GM21447 (cell line): Measurements from ENCODE around the gene SAE1.

ENCODE experiments used
- ATAC-seq: cut with Tn5 transposase; IDR thresholded peaks from one replicate; pipeline ENCODE4 v1.9.1; 2021; ENCODE audit not compliant: unreplicated experiment

SAE1 gene

DNA sequence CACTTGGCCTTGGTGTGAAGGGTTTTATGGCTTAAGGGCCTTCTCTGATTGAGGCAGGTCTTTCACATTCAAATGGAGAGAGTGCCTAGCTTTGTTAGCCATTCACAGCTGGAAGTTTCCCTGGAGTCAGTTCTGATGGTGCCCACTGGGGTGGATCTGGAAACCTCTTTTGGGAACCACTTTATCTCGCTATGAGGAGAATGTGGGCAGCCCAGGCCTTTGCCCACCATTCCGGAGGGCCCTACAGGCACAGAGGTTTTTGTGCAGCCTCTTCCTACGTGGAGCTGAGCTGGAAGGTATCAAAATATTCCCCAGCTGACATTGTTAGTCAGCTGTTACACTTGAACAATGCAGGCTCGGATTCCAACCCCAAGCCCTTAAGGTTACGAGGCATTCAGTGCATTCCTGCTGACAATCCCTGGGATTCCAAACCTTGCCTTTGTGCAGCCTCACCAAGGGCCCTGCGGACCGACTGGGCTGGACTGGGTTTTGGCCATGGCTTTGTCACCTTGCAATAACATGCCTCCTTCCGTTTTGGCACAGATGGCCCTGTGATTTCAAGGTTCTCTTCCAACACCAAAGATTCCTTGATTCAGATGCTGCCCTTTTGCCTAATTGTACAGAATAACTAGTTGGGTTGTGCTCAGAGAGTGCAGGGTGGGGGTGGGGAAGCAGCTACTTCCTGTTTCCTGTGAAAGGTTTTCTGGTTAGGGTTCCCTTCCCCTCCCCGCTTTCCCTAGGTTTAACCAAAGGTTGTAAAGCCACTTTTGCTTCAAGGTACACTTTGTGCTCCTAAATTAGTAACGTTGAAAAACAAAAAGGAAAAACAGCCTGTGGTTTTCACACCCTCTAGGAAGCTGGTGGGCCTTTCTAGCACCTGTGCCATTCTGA, 27.0 kb downstream of the SAE1 start:
- no peak for ATAC-seq

DNA sequence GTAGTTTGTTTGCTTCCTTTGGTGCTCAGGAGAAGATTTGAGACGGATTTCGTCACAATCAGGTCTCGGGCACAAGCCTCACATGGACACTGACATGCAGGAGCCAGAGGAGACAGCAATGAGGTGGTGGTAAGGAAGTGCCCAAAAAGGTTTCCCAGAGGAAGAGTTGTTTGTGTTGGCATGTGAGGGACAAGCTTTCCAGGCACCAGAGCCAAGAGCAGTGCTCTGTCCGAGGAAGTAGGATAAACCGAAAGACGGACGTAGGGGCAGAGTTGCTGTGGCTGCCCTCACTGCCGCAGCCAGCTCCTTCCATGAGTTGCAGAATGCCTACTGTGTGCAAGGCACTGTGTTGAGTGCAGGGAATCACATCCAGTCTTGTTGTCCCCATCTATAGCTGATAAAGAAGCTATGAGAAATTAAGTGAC, 27.7 kb downstream of the SAE1 start:
- ATAC-seq, result no peak

DNA sequence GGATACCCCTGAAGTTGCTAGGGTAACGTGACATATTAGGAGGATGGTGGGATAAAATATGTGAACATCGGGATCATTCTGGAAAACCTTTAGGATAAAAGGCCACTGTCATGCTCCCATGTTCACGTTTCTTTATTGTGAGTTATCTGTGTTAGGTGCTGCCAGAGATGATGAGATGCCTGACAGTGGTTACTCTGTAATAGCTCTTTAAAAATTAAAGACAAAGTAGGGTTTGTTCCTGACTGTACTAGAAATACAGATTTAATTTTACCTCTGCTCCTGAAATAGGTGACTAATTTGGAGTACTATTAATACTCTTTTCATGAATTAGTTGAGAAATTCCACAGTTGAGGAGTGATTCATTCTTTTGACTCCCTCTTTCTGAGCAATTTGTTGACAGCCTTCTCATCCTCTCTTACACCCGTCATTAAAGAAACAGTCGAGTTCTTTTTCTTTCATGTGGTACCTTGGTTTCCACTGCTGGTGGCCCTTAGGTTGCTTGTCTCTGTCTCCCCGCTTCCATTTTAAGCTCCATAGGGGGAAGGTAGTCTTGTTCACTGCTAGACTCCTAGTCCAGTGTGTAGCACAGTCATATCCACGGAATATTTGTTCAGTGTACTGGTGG, 28.4 kb downstream of the SAE1 start:
- no peak for ATAC-seq

DNA sequence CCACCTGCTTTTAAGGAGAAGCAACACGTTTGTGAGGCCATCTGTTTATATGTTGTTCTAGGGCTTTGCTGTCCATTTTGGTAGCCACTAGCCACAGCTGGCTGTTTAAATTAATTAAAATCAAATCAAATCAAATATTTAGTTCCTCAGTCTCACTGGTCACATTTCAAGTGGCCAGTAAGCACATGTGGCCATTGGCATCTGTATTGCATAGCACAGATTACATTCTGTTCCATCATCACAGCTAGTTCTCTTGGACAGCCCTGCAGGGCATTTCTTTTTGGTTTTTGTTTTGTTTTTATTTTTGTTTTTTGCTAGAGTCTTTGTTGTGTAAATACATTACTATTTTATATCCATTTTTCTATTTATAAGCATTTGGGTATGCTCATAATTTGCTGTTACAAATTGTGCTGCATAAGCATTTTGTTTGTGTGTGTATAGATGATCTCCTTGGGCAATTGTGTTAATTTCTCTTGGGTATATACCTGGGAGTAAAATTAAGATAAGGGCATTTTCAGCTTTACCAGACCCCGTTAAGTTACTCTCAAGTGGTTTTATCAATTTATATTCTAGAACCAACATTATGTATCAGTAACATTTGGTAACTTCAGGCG, 31.3 kb downstream of the SAE1 start:
- ATAC-seq, result no peak

DNA sequence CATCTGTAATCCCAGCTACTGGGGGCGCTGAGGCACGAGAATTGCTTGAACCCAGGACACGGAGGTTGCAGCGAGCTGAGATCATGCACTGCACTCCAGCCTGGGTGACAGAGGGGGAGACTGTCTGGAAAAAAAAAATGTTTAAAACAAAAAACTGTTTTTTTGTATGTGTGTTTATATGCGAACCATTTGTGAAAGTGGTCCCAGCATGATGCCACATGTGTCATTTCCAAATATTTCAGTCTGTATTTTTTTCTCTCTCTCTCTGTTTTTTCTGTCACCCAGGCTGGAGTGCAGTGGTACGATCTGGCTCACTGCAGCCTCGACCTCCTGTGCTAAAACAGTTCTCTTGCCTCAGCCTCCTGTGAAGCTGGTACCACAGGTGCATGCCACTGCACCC, 37.4 kb downstream of the SAE1 start:
- ATAC-seq, result no peak

DNA sequence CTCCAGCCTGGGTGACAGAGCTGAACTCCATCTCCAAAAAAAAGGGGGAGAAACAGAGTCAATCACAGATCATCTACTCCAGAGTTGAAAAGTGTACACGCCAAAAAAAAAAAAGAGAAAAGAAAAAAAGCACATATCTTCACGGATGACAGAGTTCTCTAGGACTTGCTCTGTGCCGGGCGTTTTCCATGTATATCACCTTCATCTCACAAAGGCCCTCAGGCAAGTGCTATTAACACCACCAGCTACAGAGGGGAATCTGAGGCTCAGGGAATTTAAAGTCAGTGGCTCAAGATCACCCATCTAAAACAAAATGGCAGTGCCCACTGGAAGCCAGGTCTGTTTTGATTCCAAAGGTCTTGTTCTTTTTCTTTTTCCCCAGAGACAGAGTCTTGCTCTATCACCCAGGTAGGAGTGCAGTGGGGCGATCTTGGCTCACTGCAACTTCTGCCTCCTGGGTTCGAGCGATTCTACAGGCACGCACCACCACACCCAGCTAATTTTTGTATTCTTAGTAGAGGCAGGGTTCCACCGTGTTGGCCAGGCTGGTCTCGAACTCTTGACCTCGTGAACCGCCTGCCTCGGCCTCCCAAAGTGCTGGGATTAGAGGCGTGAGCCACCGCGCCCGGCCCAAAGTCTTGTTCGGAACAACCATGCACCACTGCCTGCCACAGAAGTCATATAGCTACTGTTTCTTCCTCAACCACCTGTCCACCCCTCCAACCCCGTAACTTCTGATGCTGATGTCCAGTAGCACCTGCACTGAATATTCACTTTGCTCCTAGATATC, 42.2 kb downstream of the SAE1 start:
- ATAC-seq, result no peak

DNA sequence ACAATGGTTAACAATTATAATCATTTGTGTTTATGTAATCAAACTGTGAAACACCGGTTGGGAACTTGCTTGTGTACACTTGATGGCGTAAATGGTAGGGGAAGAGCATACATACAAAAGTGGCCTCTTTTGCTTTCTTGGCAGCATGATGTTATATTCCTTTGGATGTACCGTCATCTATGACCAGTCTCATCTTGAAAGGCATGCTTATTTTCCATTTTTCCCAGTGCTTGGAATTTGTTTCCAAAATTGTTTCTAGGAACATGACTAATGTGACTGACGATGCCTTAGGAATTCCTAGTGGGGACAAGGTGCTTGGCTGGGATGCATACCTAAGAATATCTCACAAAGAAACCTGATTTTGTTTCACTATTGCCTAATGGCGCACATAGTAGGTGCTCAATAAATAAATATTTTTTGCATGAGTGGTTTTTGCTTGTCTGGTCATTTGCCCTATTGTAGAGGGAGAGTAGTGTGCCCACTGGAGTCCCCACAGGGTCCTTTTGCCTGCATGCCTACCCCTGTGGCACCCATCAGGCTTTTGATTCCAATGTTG, 45.5 kb downstream of the SAE1 start:
- ATAC-seq, result no peak

DNA sequence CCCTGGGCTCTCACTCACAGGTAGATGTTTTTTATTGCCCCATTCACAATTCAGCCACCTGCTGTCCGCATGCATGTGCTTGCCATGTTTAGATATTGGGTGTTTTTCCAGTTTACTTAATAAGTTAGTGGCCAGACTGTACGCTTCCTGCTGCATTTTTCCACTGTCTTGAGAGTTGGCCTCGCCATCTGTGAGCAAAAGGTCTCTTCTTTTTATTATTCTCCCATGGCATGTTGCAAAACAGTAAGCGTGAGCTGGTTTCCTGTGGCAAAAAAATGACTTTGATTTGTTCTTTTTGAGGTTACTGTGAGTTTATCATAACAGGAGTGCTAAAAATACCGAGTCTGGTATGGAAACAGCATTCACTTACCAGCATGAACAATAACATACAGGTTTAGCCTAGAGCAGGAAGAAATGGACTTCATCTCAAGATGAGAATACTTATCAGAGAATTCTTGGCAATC, 46.0 kb downstream of the SAE1 start:
- ATAC-seq, result no peak

DNA sequence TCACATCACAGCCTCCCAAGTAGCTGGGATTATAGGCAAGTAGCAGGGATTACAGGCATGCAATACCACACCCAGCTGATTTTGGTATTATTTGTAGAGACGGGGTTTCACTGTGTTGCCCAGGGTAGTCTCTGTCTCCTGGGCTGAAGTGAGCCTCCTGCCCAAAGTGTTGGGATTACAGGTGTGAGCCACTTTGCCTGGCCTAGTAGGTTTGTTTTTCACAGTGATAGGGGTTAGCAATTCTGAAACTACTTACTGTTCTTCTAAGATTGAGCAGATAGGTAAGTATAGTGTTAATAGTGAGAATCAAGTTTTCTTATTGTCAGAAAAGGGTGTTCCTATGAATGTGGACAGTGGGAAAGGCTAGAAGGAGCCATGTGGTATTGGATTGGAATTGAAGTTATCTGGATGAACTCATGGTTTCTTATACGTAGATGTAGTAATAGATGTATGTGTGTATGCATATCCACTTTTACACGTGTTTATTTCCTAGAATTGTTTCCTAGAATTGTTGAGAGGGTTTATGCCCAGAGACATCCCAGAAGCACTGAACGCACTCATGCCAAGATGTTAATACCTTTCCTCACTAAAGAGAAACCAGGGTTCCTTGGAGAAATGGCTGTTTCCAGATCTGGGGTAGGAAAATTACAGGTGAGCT, 49.1 kb downstream of the SAE1 start:
- no peak for ATAC-seq

DNA sequence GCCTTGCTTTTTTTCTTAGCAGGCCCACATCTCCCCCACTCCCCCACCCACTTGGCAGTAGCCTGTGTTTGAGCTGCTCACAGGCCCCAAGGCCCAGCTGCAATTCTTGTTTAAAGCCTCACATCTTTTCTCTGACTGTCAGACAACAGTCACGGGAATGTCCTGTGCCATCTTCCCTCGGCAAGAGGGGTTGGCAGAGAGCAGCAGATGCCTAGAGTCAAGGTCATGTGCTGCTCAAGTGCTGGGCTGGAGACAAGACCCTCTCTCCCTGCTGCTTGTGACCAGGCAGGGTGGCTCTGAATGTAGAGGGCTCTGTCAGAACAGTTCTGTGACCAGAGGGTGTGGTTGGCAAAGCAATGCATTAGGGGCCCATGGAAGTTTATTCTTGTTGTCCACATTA, 53.0 kb downstream of the SAE1 start:
- ATAC-seq, result no peak

DNA sequence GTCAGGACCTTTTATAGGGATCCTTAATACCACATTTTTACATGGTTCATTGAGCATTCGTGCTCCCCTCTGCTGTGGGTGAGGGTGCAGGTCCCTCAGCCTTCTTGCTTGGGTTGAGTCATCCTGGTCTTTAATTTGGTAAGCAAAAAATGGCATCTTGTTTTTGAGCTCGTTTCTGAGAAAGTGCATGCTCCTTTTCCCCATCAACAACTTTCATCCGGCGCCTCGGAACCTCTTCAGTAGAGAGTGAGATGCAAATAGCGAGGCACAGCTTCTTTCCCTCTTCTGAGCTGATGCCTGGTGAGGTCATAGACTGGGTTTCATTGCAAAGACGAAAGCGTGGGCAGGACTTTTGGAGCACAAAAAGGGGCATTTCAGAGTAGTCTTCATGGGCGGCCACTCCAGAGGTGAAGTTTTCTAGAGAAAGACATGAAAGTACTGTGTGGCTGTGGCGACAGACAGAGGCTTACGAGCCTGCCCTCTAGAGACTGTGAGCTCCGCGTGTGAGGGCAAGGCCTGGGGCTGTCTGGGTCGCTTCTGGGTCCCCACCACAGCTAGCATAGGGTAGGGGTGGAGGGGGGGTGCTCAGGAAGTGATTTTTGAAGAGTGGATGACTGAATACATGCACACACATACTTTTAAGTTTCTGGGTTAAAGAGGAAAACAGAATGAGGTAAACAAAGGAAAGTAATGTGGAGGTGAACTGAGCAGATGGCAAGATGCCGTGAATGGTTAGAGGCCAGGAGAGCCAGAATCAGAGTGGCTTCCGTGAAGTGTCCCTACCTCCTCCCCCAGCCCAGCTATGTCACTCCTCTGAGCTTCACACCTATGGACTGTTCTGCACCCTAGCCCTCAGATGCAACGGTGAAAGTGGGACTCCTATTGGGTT, 56.1 kb downstream of the SAE1 start:
- peak; percentile 80 for ATAC-seq

DNA sequence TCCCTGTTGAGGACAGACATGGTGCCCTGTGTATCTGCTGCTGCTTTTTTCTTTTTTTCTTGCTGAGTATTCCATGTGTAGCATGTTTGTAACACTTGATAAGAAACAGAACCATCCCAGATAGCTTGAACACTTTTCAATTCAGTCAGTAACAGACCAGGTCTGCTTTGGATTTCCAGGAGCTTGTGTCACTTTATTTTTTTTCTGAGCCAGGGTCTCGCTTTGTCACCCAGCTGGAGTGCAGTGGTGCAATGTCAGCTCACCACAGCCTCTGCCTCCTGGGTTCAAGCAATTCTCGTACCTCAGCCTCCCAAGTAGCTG, 56.7 kb downstream of the SAE1 start:
- no peak for ATAC-seq

DNA sequence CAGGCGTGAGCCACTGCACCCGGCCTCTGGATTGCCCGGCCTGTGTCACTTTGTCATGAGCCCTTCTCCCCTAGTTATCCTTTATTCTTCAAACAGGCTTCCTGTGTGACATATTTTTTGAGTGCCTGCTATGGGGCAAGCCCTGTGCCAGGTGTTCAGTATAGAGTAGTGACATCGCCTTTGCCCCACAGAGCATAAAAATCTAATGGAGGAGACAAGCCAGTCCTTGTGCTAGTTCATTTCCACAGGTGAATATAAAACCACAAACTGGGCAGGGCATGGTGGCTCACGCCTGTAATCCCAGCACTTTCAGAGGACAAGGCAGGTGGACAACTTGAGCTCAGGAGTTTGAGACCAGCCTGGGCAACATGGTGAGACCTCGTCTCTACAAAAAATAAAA, 57.2 kb downstream of the SAE1 start:
- ATAC-seq, result no peak

DNA sequence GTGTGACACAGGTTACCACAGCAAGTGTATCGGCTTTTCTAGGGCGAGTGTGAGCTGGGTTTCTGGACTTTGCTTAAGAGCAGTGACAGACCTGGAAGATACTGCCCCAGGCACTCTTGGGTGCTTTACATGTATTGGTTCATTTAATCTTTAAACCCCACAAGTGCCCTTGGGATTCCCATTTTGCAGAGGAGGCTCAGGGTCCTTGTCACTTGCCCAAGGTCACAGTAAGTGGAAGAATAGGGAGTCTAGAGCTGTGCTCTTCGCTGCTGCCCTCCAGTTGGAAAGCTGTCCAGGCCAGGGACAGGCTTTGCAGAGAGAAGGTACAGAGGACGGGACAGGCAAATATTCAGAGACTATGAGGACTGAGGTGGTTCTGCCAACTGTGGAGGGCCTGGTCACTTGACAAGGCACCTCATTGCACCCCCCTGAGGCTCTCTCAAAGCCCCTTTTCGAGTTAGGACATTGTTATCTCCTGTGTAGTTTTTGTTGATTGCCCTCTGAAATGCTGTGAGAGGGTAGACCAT, 57.9 kb downstream of the SAE1 start:
- ATAC-seq, result no peak

DNA sequence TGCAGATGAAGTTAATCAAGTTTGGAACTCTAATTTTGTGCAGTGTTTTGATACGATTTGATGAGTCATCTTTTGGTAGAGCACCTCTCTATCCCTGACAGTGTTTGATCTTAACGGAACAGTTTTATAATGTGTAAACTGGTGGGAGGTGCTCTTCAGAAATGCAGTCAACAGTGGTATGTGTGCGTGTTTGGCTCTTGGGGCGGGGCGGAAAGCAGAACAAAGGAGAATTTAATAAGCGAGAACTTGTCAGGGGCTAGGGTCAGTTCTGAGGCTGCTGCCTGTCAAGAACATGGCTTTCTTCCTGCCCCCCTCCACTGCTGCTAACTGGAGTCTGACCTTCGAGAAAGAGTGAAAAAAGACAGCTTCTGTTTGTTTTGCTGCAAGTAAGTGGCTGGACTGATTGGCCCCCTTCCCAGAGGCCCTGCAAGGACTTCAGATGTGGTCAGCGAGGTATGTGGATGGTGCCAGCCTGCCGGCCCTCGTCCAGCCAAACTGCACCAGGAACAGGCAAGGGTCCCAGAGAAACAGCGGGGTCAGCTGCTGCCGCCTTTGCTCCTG, 59.6 kb downstream of the SAE1 start:
- ATAC-seq, result no peak

DNA sequence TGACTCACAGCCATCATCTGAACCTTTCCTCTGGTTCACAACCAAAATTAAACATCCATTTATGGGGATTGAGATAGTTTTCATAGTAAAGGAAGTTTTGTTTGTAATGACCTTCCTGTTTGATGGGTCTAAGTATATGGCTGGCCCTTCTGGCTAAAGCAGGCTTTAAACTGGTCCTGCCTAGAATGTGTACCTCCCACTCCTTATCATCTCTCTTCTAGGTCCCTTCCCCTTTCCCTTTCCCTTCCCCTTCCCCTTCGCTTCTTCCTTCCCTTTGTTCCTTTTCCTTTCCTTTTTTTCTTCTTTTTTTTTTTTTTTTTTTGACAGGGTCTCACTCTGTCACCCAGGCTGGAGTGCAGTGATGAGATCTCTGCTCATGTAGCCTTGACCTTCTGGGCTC, 64.8 kb downstream of the SAE1 start:
- no peak for ATAC-seq

DNA sequence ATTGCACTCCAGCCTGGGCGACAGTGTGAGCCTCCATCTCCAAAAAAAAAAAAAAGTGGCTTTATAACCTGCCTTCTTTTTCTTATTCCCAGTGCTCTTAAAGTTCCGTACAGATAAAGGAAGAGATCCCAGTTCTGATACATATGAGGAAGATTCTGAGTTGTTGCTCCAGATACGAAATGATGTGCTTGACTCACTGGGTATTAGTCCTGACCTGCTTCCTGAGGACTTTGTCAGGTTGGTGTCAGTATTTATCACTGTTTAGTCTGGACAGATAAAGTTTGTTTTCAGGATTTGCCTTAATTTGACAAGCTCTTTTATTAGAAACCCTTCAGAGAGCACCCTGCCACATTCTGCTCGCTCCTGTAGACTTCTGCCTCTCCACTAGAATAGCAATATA, 66.5 kb downstream of the SAE1 start:
- ATAC-seq, result no peak

DNA sequence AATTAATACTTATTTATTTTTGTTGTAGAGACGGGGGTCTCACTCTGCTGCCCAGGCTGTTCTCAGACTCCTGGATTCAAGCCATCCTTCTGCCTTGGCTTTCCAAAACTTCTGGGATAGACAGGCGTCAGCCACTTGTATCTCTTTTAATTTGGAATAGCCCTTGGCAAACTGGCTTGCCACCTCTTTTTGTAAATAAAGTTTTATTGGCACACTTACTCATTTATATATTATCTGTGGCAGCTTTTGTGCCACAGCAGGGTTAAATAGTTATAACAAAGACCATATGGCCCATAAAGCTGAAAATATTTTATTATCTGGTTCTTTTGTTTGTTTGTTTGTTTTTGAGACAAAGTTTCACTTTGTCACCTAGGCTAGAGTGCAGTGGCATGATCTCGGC, 69.9 kb downstream of the SAE1 start:
- no peak for ATAC-seq

DNA sequence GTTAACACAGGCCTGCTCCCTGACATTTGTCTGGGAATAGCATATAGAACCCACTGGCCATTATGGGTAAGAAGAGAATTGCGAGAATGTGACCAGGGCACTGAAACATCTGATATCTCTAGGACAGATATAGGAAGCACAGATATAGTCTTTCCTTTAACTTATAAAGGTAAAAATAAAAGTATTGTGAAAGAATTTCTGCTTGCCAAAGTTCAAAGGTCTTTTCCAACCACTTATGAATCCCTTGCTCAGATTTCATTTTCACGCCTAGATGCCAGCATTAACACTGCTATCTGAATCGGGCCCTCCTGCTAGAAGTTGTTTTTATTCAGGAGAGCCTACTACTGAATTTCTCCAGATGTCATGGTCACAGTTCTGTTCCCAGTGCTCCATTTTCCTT, 72.6 kb downstream of the SAE1 start:
- no peak for ATAC-seq
